Mesothelial cell of epicardium (in vitro differentiated cells): ENCODE results near the gene PACSIN1. TPM values are rescaled to one million over a fixed set of nuclear protein-coding genes. Genes with fewer than 3 reads are reported as not detected.

ENCODE experiments used
- DNase-seq, 2 experiments: peaks; one replicate each; pipeline ENCODE4 v3.0.0; 2021; ENCODE audit warnings: low spot score in 2 of 2; ENCODE audit not compliant: unreplicated experiment in 2 of 2
- H3K27ac Mint-ChIP-seq: 2 replicates; pipeline ENCODE4 v1.8.0; 2021; ENCODE audit warnings: mixed read lengths
- H3K27me3 Mint-ChIP-seq: 2 replicates; pipeline ENCODE4 v1.8.0; 2021; ENCODE audit warnings: low read depth, mixed read lengths
- H3K36me3 Mint-ChIP-seq: 2 replicates; pipeline ENCODE4 v1.8.0; 2021; ENCODE audit warnings: mixed read lengths
- H3K4me1 Mint-ChIP-seq: 2 replicates; pipeline ENCODE4 v1.8.0; 2021; ENCODE audit warnings: mixed read lengths
- H3K4me3 Mint-ChIP-seq: 2 replicates; pipeline ENCODE4 v1.8.0; 2021; ENCODE audit warnings: mild to moderate bottlenecking, moderate library complexity, mixed read lengths
- H3K9me3 Mint-ChIP-seq: 2 replicates; pipeline ENCODE4 v1.8.0; 2021; ENCODE audit warnings: mixed read lengths
- total RNA-seq: library from RNA; stranded (reverse); gene quantifications from 3 replicates; pipeline ENCODE4 v1.2.1, GENCODE V29; 2021
- TF ChIP-seq, protein P1 (sequence below): fragments of 200-600 bp; sonication (generic); IDR thresholded peaks from one replicate; pipeline ENCODE4 v1.5.0; 2021; ENCODE audit warnings: antibody characterized with exemption; ENCODE audit not compliant: unreplicated experiment

The PACSIN1 gene
- total RNA-seq, 1 donor from 2014 or later = 3.3 TPM

DNA sequence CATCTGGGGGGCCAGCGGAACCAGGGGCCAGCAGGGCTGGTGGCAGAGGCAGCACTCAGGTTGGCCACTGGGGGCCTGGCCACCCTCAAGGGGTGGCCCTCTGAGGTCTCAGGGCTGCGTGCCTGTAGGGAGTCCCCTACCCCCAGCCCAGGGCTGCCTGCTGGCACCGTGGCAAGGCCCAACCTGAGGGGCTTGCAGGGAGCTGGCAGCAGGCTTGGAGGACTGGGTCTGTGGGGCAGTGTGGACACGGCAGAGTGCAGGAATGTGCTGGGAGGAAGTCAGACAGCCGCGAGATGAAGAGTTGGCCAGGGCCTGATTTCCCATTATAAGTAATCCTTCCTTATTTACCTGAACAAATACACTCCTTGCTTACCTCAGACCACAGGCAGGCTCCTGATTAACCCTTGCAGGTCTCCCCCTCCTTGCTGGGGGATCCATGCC lies 90.2 kb downstream of the PACSIN1 start, which contains the start of gene SPDEF:
Gene SPDEF, minus strand, starts transcription at position 299 of the 441 bp plus-strand sequence. CDS start 11,874 bp downstream, outside the sequence.
- TF ChIP-seq, protein P1, sequence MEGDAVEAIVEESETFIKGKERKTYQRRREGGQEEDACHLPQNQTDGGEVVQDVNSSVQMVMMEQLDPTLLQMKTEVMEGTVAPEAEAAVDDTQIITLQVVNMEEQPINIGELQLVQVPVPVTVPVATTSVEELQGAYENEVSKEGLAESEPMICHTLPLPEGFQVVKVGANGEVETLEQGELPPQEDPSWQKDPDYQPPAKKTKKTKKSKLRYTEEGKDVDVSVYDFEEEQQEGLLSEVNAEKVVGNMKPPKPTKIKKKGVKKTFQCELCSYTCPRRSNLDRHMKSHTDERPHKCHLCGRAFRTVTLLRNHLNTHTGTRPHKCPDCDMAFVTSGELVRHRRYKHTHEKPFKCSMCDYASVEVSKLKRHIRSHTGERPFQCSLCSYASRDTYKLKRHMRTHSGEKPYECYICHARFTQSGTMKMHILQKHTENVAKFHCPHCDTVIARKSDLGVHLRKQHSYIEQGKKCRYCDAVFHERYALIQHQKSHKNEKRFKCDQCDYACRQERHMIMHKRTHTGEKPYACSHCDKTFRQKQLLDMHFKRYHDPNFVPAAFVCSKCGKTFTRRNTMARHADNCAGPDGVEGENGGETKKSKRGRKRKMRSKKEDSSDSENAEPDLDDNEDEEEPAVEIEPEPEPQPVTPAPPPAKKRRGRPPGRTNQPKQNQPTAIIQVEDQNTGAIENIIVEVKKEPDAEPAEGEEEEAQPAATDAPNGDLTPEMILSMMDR = no peak
- no peaks in the 10 kb centered on the region for H3K9me3 Mint-ChIP-seq
- no peaks in the 10 kb centered on the region for H3K36me3 Mint-ChIP-seq
- H3K4me3 Mint-ChIP-seq = no peak within 1 kb of the TSS
- peaks cover 14% of the 10 kb centered on the region for H3K4me1 Mint-ChIP-seq
- no peak for DNase-seq
- no peak within 1 kb of the TSS for H3K27ac Mint-ChIP-seq
- no peaks in the 10 kb centered on the region for H3K27me3 Mint-ChIP-seq

DNA sequence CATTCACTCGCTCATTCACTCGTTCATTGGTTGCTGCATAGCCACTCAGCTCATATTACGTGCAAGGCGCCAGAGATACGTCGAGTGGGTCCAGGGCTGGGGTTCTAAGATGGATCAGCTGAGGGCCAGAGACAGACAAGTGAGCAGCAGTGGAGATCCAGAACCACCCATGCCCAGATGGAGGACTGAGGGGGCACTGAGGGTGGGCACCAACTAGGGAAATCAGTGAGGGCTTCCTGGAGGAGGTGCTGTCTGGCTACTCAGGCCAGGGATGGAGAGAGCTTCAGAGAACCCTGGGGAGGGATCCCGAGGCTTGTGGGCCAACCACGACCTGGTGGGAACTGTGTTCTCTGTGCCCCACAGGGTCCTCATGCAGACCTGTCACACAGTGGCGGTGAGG lies 90.6 kb downstream of the PACSIN1 start:
- H3K27me3 Mint-ChIP-seq = no peaks in the 10 kb centered on the region
- H3K4me3 Mint-ChIP-seq = no peak overlapping the region
- H3K27ac Mint-ChIP-seq = no peak overlapping the region
- DNase-seq = no peak
- TF ChIP-seq, protein P1 = no peak
- no peaks in the 10 kb centered on the region for H3K9me3 Mint-ChIP-seq
- H3K36me3 Mint-ChIP-seq = no peaks in the 10 kb centered on the region
- H3K4me1 Mint-ChIP-seq = peaks cover 14% of the 10 kb centered on the region

DNA sequence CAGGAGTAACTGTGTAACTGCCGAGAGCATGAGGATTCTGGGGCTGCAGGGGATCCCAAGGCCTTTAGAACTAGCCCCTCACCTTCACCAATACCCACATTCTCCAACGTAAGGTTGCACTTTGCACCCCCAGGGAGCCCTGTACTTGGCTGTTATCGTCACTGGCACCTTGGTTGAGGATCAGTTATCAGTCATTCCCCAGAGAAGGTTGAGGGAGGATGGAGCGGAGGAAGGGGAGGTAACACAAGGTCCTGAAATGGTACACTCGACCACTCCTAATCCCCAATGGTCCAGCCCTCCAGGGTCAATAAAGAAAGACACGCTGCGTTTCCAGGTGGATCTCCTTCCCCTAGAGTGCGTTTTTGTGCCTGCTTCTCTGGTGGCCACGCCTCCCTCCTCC lies 91.4 kb downstream of the PACSIN1 start:
- Mint-ChIP-seq H3K4me3 (no peak overlapping the region), H3K27ac (no peak overlapping the region), H3K9me3 (no peaks in the 10 kb centered on the region), H3K27me3 (no peaks in the 10 kb centered on the region), H3K4me1 (peaks cover 14% of the 10 kb centered on the region), H3K36me3 (no peaks in the 10 kb centered on the region)
- TF ChIP-seq, protein P1 = no peak
- DNase-seq = no peak

DNA sequence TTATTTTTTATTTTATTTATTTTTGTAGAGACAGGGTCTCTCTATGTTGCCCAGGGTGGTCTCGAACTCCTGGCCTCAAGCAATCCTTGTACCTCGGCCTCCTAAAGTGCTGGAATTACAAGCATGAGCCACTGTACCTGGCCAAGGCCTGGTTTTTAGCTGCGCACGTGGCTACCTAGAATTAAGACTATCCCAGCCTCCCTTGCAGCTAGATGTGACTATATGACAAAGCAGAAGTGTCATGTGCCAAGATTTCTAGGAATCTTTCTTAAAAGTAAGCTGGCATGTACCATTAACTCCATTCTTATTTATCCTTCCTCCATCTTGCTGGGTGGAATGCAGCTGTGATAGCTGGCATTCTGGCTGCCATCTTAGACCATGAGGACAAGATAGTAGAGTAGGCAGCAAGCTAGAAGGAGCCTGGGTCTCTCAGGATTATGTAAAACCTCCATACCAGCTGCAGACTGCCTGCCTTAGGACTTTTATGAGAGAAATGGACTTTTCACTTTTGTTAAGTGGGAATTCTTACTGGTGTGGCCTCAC lies 92.4 kb downstream of the PACSIN1 start:
- TF ChIP-seq, protein P1 = no peak
- Mint-ChIP-seq H3K27me3 (no peaks in the 10 kb centered on the region), H3K27ac (no peak overlapping the region), H3K36me3 (no peaks in the 10 kb centered on the region), H3K4me3 (no peak overlapping the region), H3K4me1 (peaks cover 11% of the 10 kb centered on the region), H3K9me3 (no peaks in the 10 kb centered on the region)
- DNase-seq = no peak

DNA sequence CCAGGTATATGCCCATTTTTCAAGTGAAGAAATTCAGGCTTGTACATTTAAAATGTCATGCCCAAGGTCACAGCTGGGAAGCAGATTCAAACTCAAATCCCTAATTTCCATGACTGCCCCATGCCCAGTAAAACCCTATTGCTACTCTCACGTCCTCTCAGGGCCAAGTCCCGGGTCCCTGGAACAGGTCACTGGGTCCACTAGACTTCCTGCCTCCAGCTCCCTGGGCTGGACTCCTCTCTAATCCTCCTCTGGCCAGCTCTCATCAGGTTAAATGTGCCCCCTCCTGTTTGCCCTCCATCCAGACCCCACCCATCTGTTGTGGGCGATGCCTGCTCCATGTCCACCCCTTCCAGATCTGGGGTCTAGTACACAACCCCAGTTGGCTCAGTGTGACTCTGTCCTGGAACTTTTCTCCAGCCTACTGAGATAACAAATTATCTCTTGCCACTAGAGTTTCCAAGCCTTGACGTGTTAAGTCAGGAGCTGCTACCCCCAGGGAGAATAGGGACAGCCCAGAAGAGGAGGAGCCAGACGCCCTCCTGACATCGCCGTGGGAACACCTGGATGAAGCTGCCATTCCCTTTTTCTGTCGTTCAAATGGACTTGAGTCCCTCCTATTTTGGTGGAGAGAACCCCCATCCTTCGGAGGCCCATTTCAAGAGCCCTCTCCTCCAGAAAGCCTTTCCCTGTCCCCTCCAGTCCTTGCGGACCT lies 93.9 kb downstream of the PACSIN1 start:
- Mint-ChIP-seq H3K27ac (no peak overlapping the region), H3K4me3 (no peak overlapping the region), H3K36me3 (no peaks in the 10 kb centered on the region), H3K27me3 (no peaks in the 10 kb centered on the region), H3K9me3 (no peaks in the 10 kb centered on the region), H3K4me1 (no peaks in the 10 kb centered on the region)
- TF ChIP-seq, protein P1 = no peak
- no peak for DNase-seq
